ENCODE results near the gene MACROD2. TPM values are rescaled to one million over a fixed set of nuclear protein-coding genes. Genes with fewer than 3 reads are reported as not detected.

MACROD2 gene
- total RNA-seq, 4 donors from 2014 or later = 1.8 to 4.8 (median 2.9) TPM

DNA sequence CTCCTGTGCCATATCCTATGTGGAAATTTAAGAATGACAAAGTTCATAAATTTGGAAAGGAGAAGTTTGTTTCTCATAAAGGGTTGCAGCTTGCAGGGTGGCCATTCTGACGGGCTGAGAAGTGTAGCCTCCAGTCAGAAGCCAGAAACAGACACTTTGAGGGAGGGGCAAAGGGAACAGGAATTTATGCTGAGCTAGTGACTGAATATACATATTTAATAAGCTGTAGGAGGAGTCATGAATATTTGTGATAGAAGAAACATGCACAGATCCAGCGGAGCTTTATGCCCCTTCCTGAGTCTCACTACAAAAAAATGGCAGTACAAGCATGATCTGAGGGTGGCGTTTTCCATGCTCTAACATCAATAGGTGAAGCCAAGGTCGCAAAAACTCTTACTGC, 1779.6 kb downstream of the MACROD2 start:
- no peak overlapping the region for H3K4me3 ChIP-seq
- TF ChIP-seq, protein P1, sequence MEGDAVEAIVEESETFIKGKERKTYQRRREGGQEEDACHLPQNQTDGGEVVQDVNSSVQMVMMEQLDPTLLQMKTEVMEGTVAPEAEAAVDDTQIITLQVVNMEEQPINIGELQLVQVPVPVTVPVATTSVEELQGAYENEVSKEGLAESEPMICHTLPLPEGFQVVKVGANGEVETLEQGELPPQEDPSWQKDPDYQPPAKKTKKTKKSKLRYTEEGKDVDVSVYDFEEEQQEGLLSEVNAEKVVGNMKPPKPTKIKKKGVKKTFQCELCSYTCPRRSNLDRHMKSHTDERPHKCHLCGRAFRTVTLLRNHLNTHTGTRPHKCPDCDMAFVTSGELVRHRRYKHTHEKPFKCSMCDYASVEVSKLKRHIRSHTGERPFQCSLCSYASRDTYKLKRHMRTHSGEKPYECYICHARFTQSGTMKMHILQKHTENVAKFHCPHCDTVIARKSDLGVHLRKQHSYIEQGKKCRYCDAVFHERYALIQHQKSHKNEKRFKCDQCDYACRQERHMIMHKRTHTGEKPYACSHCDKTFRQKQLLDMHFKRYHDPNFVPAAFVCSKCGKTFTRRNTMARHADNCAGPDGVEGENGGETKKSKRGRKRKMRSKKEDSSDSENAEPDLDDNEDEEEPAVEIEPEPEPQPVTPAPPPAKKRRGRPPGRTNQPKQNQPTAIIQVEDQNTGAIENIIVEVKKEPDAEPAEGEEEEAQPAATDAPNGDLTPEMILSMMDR (IDR thresholded peaks at IDR 0.05) = no peak
- no peak for TF ChIP-seq POLR2A (IDR thresholded peaks at IDR 0.05)
- no peaks in the 10 kb centered on the region for H3K4me1 ChIP-seq
- intact Hi-C loops (cut with DNase I) = no loop called here
- 81 to 90% methylated on average over 4 of the region's 4 CpGs for WGBS, 2 donors
- H3K27me3 ChIP-seq = no peaks in the 10 kb centered on the region
- no peak overlapping the region for H3K27ac ChIP-seq
- H3K36me3 ChIP-seq = no peaks in the 10 kb centered on the region
- DNase-seq = no peak
- H3K9me3 ChIP-seq = no peaks in the 10 kb centered on the region

DNA sequence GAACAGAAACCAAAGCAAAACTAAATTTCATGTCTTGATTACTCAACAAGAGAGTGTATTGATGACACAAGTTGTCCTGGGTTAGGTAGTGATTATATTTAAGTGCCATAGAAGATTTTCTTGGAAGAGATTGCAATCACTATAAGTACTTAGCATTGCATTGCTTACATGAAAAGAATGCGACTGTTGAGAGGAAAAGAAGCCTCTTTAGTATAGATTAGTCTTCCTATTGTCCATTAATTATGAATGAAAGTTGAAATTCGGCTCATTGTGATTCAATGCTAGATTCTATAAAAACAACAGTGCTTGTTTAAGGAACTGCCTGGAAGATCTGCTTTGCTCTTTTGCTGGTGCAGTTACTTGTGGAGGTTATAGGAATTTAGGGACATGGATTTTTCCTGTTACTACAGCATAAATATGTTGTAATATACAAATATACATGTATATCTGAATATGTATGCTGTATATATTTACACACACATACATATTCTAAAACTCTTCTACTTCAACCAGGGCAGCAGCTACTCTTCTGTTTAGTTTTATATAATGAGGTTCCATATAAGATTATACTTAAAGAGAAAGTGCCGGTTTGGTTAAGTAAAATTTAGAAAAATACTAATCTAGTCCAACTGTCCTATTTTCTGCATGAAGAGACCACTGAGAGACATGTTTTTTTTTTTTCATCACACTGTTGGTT, 1781.6 kb downstream of the MACROD2 start:
- DNase-seq = no peak
- TF ChIP-seq, protein P1 (IDR thresholded peaks at IDR 0.05) = no peak
- TF ChIP-seq POLR2A (IDR thresholded peaks at IDR 0.05) = no peak
- no peaks in the 10 kb centered on the region for H3K9me3 ChIP-seq
- no peaks in the 10 kb centered on the region for H3K36me3 ChIP-seq
- intact Hi-C loops (cut with DNase I) = no loop called here
- H3K4me3 ChIP-seq = no peak overlapping the region
- no peak overlapping the region for H3K27ac ChIP-seq
- H3K27me3 ChIP-seq = no peaks in the 10 kb centered on the region
- WGBS, 2 donors = 67 to 74% methylated on average over 3 of the region's 3 CpGs
- no peaks in the 10 kb centered on the region for H3K4me1 ChIP-seq

DNA sequence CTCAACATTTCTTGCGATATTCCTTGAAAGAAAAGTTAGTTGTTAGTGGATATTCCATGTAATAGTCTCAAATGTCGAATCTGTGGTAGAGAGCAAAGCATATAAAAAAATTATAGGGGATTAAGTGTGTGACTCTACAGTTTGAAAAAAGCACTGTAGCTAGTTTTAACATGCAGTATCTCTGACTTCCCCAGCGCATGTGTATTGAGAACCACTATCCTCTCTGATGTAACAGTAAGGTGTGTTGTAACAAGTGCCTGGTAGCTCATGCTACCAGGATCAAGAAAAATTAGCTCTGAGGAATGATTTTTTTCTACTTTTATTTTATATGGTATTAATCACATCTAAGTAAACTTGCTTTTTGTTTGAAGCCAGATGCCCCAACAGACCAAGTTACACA, 1788.7 kb downstream of the MACROD2 start:
- intact Hi-C loops (cut with DNase I) = no loop called here

DNA sequence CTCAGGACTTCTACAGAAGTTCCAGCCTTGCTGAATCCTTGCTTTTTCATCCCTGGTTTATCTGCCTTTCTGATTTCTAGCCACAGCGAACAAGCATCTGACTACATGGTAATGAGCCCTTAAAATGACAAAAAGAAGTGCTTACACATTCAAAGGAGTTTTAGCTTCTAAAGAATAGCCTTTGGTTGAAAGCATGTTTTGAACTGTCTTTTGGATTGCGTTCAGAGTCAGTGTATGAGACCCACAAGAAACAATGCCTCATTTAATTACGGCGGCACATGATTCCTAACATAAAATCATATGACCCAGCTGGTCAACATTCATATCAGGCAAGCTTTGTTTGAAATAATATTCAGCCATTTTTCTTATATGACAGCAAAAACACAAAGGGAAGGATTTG, 1793.8 kb downstream of the MACROD2 start:
- intact Hi-C loops (cut with DNase I) = no loop called here
- DNase-seq = no peak
- no peaks in the 10 kb centered on the region for H3K36me3 ChIP-seq
- TF ChIP-seq POLR2A (IDR thresholded peaks at IDR 0.05) = no peak
- TF ChIP-seq, protein P1 (IDR thresholded peaks at IDR 0.05) = no peak
- no peaks in the 10 kb centered on the region for H3K27me3 ChIP-seq
- no peaks in the 10 kb centered on the region for H3K4me1 ChIP-seq
- no peak overlapping the region for H3K4me3 ChIP-seq
- no peak overlapping the region for H3K27ac ChIP-seq
- 24 to 30% methylated on average over 4 of the region's 4 CpGs for WGBS, 2 donors
- no peaks in the 10 kb centered on the region for H3K9me3 ChIP-seq

More for the DNA sequence above, 1788.7 kb downstream of the MACROD2 start:
- TF ChIP-seq, protein P1 (IDR thresholded peaks at IDR 0.05) = no peak
- no peak for TF ChIP-seq POLR2A (IDR thresholded peaks at IDR 0.05)
- 53 to 66% methylated on average over 3 of the region's 3 CpGs for WGBS, 2 donors
- Histone ChIP-seq H3K4me1 (no peaks in the 10 kb centered on the region), H3K27me3 (no peaks in the 10 kb centered on the region), H3K27ac (no peak overlapping the region), H3K9me3 (no peaks in the 10 kb centered on the region), H3K36me3 (no peaks in the 10 kb centered on the region), H3K4me3 (no peak overlapping the region)
- no peak for DNase-seq

DNA sequence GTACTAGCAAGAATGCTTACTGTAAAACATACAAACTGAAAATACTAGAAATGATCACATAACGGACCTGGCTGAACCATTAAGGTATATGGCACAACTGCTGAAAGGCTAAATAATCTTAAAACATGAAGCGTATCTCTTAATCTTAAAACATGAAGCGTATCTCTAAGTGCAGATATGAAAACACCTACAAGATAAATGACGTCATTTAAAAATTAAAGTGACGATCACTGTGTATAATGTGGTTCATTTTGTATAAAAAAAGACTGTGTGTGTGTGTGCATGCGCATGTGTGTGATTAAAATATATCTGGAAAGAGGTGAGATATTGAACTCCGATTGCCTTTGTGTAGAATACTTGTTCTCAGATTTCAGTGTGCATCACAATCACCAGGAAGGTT, 1797.5 kb downstream of the MACROD2 start:
- intact Hi-C loops (cut with DNase I) = no loop called here
- H3K9me3 ChIP-seq = no peaks in the 10 kb centered on the region
- no peak overlapping the region for H3K27ac ChIP-seq
- H3K36me3 ChIP-seq = no peaks in the 10 kb centered on the region
- H3K27me3 ChIP-seq = no peaks in the 10 kb centered on the region
- DNase-seq = no peak
- 91 to 92% methylated on average over 7 of the region's 7 CpGs for WGBS, 2 donors
- TF ChIP-seq, protein P1 (IDR thresholded peaks at IDR 0.05) = no peak
- TF ChIP-seq POLR2A (IDR thresholded peaks at IDR 0.05) = no peak
- no peaks in the 10 kb centered on the region for H3K4me1 ChIP-seq
- no peak overlapping the region for H3K4me3 ChIP-seq
